ENCODE data around the gene RPS4Y2. TPM values are rescaled to one million over a fixed set of nuclear protein-coding genes. Genes with fewer than 3 reads are reported as not detected.

Gene RPS4Y2
- under 1 TPM in 1 of 2 donors, not detected in 1; 0.58 TPM for total RNA-seq

DNA sequence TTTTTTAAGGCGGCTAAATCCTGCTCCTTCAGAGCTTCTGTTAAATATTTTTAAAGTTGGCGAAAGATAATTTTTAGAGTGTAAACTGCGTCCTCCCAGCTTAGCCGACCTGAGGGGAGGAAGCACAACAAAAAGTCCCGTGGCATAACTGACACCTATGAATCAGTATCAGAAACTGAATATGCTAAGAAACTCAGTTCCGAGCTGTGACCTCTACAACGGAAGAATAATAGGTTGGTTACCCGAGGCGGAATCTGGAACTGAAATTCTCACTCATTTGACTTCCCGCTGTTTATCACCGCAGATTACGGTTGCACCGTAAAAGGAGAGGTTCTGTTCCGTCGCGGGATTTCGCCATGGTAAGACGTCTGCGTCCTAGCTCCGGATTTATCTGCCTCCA, at the start of gene RPS4Y2:
Gene RPS4Y2, plus strand, starts transcription at position 301 of the 400 bp plus-strand sequence. Its CDS starts 56 bp downstream, at position 357.
- no peaks in the 10 kb centered on the region for H3K4me1 Mint-ChIP-seq
- no peak within 1 kb of the TSS for H3K4me3 Mint-ChIP-seq
- no peak within 1 kb of the TSS for H3K27ac Mint-ChIP-seq
- ATAC-seq (replicated peaks) = no peak
- H3K36me3 Mint-ChIP-seq (ENCODE audit: low read depth) = no peaks in the 10 kb centered on the region
- no peaks in the 10 kb centered on the region for H3K27me3 Mint-ChIP-seq
- H3K9me3 Mint-ChIP-seq = no peaks in the 10 kb centered on the region

GRCh38 chrY:20714391-20714790, 41.5 kb upstream of the RPS4Y2 start:
- Mint-ChIP-seq H3K27ac (no peak overlapping the region), H3K27me3 (no peaks in the 10 kb centered on the region), H3K4me1 (no peaks in the 10 kb centered on the region), H3K9me3 (no peaks in the 10 kb centered on the region), H3K36me3 (ENCODE audit: low read depth) (no peaks in the 10 kb centered on the region), H3K4me3 (no peak overlapping the region)
- peak; percentile 100 for ATAC-seq (replicated peaks)

GRCh38 chrY:20726184-20726907, 29.6 kb upstream of the RPS4Y2 start:
- Mint-ChIP-seq H3K4me3 (no peak overlapping the region), H3K9me3 (no peaks in the 10 kb centered on the region), H3K27ac (no peak overlapping the region), H3K27me3 (no peaks in the 10 kb centered on the region), H3K4me1 (no peaks in the 10 kb centered on the region), H3K36me3 (ENCODE audit: low read depth) (no peaks in the 10 kb centered on the region)
- no peak for ATAC-seq (replicated peaks)

DNA sequence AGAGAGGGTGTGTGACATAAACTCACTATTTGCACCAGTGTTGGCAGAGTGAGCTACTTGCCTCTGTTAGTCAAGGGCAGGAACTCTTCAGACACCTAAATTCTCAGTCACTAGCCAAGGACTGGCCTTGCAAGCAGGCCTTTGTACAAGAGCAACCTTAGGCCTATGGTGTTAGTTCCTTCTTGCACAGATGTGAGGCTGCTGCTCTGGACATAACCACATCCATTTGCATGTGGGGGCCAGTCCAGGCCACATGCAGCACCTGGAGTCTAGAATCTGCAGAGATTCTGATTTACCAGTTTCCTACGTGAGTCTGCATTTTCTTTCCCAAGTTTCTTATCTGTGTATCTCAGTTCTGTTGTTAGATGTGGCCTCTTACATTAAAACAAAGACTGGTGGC, 20.7 kb upstream of the RPS4Y2 start:
- H3K9me3 Mint-ChIP-seq = no peaks in the 10 kb centered on the region
- no peaks in the 10 kb centered on the region for H3K4me1 Mint-ChIP-seq
- ATAC-seq (replicated peaks) = no peak
- H3K27me3 Mint-ChIP-seq = no peaks in the 10 kb centered on the region
- H3K27ac Mint-ChIP-seq = no peak overlapping the region
- H3K36me3 Mint-ChIP-seq (ENCODE audit: low read depth) = no peaks in the 10 kb centered on the region
- no peak overlapping the region for H3K4me3 Mint-ChIP-seq

DNA sequence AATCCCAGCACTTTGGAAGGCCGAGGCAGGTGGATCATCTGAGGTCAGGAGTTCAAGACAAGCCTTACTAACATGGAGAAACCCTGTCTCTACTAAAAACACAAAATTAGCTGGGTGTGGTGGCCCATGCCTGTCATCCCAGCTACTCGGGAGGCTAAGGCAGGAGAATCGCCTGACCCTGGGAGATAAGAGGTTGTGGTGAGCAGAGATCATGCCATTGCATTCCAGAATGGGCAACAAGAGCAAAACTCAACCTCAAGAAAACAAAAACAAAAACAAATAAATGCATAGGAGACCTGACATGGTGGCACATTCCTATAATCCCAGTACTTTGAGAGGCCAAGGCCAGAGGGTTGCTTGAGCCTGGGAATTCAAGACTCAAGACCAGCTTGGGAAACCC, 16.1 kb upstream of the RPS4Y2 start:
- no peaks in the 10 kb centered on the region for H3K9me3 Mint-ChIP-seq
- no peaks in the 10 kb centered on the region for H3K27me3 Mint-ChIP-seq
- H3K36me3 Mint-ChIP-seq (ENCODE audit: low read depth) = no peaks in the 10 kb centered on the region

GRCh38 chrY:20740609-20741008, 15.3 kb upstream of the RPS4Y2 start:
- H3K27me3 Mint-ChIP-seq = no peaks in the 10 kb centered on the region
- H3K4me3 Mint-ChIP-seq = no peak overlapping the region
- H3K9me3 Mint-ChIP-seq = no peaks in the 10 kb centered on the region
- H3K4me1 Mint-ChIP-seq = peaks cover 11% of the 10 kb centered on the region
- no peaks in the 10 kb centered on the region for H3K36me3 Mint-ChIP-seq (ENCODE audit: low read depth)
- H3K27ac Mint-ChIP-seq = no peak overlapping the region
- ATAC-seq (replicated peaks) = no peak

More for the DNA sequence above, 16.1 kb upstream of the RPS4Y2 start:
- Mint-ChIP-seq H3K27ac (no peak overlapping the region), H3K4me1 (peaks cover 2% of the 10 kb centered on the region), H3K4me3 (no peak overlapping the region)
- no peak for ATAC-seq (replicated peaks)

DNA sequence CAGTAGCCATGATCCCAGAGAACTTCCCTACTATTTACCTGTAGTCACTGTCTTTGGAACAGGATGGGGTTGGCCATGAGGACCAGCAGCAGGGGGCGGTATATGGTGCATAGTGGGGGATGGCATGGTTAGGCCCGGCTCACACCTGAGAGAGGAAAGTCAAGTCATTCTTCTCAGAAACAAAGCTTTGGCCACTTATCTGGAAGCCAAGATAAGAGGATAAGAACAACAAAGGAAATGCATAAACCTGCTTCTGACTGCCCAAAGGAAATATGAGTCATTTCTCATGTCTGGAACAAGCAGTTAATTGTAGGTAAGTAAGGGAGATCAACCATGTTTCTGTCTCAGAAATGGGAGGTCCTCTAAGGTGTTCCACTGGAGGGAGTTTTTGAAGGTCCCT, 10.8 kb upstream of the RPS4Y2 start:
- peak; percentile 75 for ATAC-seq (replicated peaks)
- peaks cover 28% of the 10 kb centered on the region for H3K4me1 Mint-ChIP-seq
- no peak overlapping the region for H3K27ac Mint-ChIP-seq
- H3K4me3 Mint-ChIP-seq = peak overlapping the region; percentile 48
- no peaks in the 10 kb centered on the region for H3K27me3 Mint-ChIP-seq
- no peaks in the 10 kb centered on the region for H3K36me3 Mint-ChIP-seq (ENCODE audit: low read depth)
- H3K9me3 Mint-ChIP-seq = no peaks in the 10 kb centered on the region

- ATAC-seq (replicated peaks) = no peak
- Mint-ChIP-seq H3K36me3 (ENCODE audit: low read depth) (no peaks in the 10 kb centered on the region), H3K9me3 (no peaks in the 10 kb centered on the region), H3K27ac (peak overlapping the region; percentile 82), H3K4me3 (peak overlapping the region; percentile 25), H3K27me3 (no peaks in the 10 kb centered on the region), H3K4me1 (peaks cover 28% of the 10 kb centered on the region)
Observed at GRCh38 chrY:20746919-20747318, 9.0 kb upstream of the RPS4Y2 start.

DNA sequence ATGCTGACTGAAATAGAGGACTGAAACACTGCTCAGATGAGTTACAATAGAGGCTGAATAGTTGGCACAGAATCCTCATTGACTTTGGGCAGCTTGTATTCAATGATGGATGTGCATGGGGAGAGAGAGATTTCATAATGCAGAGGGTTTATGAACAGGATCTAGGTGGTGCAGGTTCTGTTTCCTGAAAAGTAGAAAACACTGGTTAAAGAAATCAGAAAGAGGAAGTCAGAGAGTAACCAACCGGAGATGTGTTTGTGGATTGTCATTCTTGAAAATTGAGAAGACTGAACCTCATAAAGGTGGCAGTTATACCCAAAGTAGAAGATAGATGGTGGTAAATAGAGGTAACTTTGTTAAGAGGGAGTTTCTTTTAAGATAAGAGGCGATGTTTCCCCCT, 8.0 kb downstream of the RPS4Y2 start:
- Mint-ChIP-seq H3K4me1 (peaks cover 13% of the 10 kb centered on the region), H3K36me3 (ENCODE audit: low read depth) (no peaks in the 10 kb centered on the region), H3K4me3 (peak overlapping the region; percentile 9), H3K27ac (peak overlapping the region; percentile 18), H3K9me3 (no peaks in the 10 kb centered on the region), H3K27me3 (no peaks in the 10 kb centered on the region)
- no peak for ATAC-seq (replicated peaks)

DNA sequence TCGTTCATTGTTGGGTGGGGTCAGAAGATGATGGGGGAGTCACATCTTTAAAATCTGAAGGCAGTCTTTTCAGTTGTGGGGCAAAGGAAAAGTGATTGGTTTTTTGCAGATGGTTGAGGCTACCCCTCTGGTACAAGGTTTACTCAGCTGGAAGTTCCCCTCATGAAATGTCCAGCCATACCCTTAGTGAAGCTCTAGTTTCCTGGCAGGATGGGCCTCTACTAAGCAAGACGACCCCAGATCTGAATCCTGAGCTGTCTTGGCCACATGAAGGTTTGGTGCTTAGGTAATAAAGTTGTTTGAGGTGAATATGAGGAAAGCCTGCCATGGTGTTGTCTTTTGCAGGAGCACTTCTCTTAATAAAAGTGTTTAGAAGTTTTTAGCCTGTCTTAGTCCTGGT, 9.2 kb downstream of the RPS4Y2 start:
- no peaks in the 10 kb centered on the region for H3K27me3 Mint-ChIP-seq
- no peak for ATAC-seq (replicated peaks)
- no peak overlapping the region for H3K27ac Mint-ChIP-seq
- no peak overlapping the region for H3K4me3 Mint-ChIP-seq
- peaks cover 13% of the 10 kb centered on the region for H3K4me1 Mint-ChIP-seq
- no peaks in the 10 kb centered on the region for H3K36me3 Mint-ChIP-seq (ENCODE audit: low read depth)
- no peaks in the 10 kb centered on the region for H3K9me3 Mint-ChIP-seq

GRCh38 chrY:20770755-20771154, 14.8 kb downstream of the RPS4Y2 start:
- Mint-ChIP-seq H3K36me3 (ENCODE audit: low read depth) (no peaks in the 10 kb centered on the region), H3K27me3 (no peaks in the 10 kb centered on the region), H3K4me1 (no peaks in the 10 kb centered on the region), H3K27ac (no peak overlapping the region), H3K9me3 (no peaks in the 10 kb centered on the region), H3K4me3 (no peak overlapping the region)
- ATAC-seq (replicated peaks) = no peak

GRCh38 chrY:20776104-20776503, 20.2 kb downstream of the RPS4Y2 start:
- Mint-ChIP-seq H3K27me3 (no peaks in the 10 kb centered on the region), H3K4me3 (no peak overlapping the region), H3K4me1 (no peaks in the 10 kb centered on the region), H3K9me3 (no peaks in the 10 kb centered on the region), H3K36me3 (ENCODE audit: low read depth) (no peaks in the 10 kb centered on the region), H3K27ac (no peak overlapping the region)
- no peak for ATAC-seq (replicated peaks)

- Mint-ChIP-seq H3K36me3 (ENCODE audit: low read depth) (no peaks in the 10 kb centered on the region), H3K4me3 (no peak overlapping the region), H3K27me3 (no peaks in the 10 kb centered on the region), H3K4me1 (no peaks in the 10 kb centered on the region), H3K27ac (no peak overlapping the region), H3K9me3 (no peaks in the 10 kb centered on the region)
- ATAC-seq (replicated peaks) = no peak
Observed at GRCh38 chrY:20780104-20780654, 24.3 kb downstream of the RPS4Y2 start.

DNA sequence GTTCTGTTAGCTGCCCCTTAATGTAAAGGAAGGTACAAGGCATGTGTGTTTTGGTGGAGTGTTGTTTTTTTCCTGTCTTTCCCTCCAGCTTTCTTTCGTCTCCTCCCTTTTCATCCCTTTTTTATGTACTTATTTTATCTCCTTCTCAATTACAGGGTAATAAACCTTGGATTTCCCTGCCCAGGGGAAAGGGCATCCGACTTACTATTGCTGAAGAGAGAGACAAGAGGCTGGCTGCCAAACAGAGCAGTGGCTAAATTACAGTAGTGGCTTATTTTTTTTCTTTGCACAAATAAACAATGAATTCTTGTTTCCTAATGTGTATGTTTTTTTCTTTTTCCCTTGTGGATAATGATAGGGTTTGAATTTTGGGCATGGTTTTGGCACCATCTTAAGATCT, 24.9 kb downstream of the RPS4Y2 start:
- ATAC-seq (replicated peaks) = no peak
- Mint-ChIP-seq H3K27ac (no peak overlapping the region), H3K9me3 (no peaks in the 10 kb centered on the region), H3K36me3 (ENCODE audit: low read depth) (no peaks in the 10 kb centered on the region), H3K4me1 (no peaks in the 10 kb centered on the region), H3K4me3 (no peak overlapping the region), H3K27me3 (no peaks in the 10 kb centered on the region)

GRCh38 chrY:20781408-20781807, 25.5 kb downstream of the RPS4Y2 start:
- H3K4me1 Mint-ChIP-seq = no peaks in the 10 kb centered on the region
- H3K36me3 Mint-ChIP-seq (ENCODE audit: low read depth) = no peaks in the 10 kb centered on the region
- no peak overlapping the region for H3K27ac Mint-ChIP-seq
- no peaks in the 10 kb centered on the region for H3K27me3 Mint-ChIP-seq
- H3K9me3 Mint-ChIP-seq = no peaks in the 10 kb centered on the region
- H3K4me3 Mint-ChIP-seq = no peak overlapping the region
- no peak for ATAC-seq (replicated peaks)
